Ammon's horn (tissue), 1 donor: ENCODE data around the gene TRIM49B.
"Not testable (repeated sequence)": the region's sequence is repeated elsewhere in the genome, so short reads cannot be mapped to it uniquely, and the experiment has no call there.

ENCODE experiments used
- DNase-seq: peaks from one replicate; pipeline ENCODE4 v3.0.0-alpha.2; 2016; ENCODE audit warnings: low spot score

The TRIM49B gene, protein sequence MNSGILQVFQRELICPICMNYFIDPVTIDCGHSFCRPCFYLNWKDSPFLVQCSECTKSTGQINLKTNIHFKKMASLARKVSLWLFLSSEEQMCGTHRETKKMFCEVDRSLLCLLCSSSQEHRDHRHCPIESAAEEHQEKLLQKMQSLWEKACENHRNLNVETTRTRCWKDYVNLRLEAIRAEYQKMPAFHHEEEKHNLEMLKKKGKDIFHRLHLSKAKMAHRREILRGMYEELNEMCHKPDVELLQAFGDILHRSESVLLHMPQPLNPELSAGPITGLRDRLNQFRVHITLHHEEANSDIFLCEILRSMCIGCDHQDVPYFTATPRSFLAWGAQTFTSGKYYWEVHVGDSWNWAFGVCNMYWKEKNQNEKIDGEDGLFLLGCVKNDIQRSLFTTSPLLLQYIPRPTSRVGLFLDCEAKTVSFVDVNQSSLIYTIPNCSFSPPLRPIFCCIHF

GRCh38 chr11:49028523-49028922 lies at the start of gene TRIM49B:
Gene TRIM49B, plus strand, starts transcription at chr11:49028823. Its CDS starts 2,777 bp downstream, at chr11:49031600.
- DNase-seq: not testable (repeated sequence)

DNA sequence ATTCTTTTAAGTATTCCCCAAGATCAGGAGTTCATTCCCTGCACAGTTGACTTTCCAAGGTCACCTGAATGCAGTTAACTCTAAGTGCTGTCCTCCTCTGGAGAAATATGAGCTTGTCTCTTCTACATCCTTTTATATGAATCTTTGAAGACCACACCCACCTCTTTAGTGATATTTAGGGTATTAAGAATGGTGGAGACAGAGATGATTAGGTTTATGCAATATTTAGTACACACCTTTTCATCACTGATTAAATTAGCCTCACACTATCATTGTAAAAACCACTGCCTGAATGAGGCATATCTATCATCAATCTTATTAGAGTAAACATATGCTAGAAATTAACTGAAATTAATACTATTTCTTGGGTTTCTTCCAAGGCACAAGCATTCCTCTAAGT lies 44.8 kb upstream of the TRIM49B start, which contains the start of gene TRIM51G:
Gene TRIM51G (minus strand): TSS at position 101 of the 400 bp plus-strand sequence. CDS start 2,190 bp downstream, outside the sequence.
- not testable (repeated sequence) for DNase-seq

DNA sequence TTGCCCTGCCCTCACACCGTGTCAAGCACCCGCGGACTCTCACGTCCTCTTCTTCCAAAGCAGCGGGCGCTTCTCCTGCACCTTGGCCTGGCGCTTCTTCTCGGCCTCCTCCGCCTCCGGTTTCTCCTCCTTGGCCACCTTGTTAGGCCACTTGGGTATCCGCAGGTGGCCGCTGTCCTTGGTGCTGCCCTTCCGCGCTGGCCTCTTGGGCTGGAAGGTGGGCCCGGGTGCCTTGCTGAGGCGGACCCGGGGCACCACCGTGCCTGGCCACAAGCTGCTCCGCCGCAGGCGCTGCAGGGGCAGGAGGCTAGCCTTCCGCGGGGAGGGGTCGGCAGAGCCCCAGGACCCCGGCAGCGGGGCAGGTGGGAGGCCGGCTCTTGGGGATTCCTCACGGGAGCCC lies 19.6 kb downstream of the TRIM49B start:
- not testable (repeated sequence) for DNase-seq

DNA sequence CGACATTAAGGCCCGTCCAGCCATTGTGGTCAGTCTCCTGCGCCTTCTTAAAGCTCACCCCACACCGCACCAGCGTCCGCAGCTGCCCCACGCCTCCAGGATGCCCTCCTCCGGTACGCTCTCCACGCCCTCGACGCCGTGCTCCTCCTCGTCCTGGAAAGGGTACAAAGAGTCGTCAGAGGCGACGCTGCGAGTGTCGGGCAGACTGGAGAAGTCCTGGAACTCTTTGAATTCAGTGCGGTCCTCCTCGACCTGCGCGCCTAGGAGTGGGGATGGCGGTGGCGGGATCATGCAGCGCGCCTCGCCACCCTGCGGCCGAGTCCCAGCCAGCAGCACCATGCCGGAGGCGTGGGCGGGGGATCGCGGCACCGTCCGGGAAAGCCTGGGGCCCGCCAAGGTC lies 21.2 kb downstream of the TRIM49B start:
- DNase-seq: not testable (repeated sequence)

DNA sequence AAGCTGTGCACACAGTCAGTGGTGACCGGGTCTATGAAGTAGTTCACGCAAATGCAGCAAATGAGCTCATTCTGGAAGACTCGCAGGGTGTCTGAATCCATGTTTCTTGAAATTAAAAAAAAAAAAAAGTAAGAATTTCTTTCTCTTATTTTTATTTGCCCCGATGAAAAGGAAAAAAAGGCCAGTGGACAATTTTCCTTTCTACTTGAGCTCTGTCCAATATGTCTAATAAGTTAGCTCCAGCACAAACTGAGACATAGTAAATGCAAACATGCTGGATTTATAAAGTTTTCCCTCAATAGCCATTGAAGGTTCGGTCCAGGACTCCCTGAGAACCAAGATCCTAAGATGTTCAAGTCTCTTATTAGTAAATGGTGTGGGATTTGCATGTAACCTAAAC lies 30.4 kb downstream of the TRIM49B start, which contains the start of gene TRIM64C:
Gene TRIM64C (minus strand): TSS at position 101 of the 400 bp plus-strand sequence. CDS start 0 bp downstream, at position 101.
- DNase-seq: not testable (repeated sequence)

GRCh38 chr11:49069897-49070296 lies 41.3 kb downstream of the TRIM49B start:
- not testable (repeated sequence) for DNase-seq
